OCI-LY7 (cell line): ENCODE results near the gene TP73. TPM values are rescaled to one million over a fixed set of nuclear protein-coding genes. Genes with fewer than 3 reads are reported as not detected.

Source experiments
- BruUV-seq: library from RNA; stranded (reverse); fragments of 400-500 nt; replicated peaks from 2 replicates; lab custom pipeline; 2021; lab: Mats Ljungman, UMichigan
- CTCF ChIA-PET: fragments of 300-600 bp; sonication (Branson Sonifier 250); formaldehyde crosslinking; loops from one replicate; lab custom pipeline; 2022; ENCODE audit warnings: antibody characterized with exemption; ENCODE audit not compliant: unreplicated experiment; lab: Charles Lee
- POLR2A ChIA-PET: fragments of 300-600 bp; sonication (Branson Sonifier 250); formaldehyde crosslinking; loops from one replicate; lab custom pipeline; 2022; ENCODE audit warnings: antibody characterized with exemption; lab: Charles Lee
- DNase-seq: peaks from one replicate; pipeline ENCODE4 v3.0.0-alpha.2; 2015; ENCODE audit warnings: low spot score
- H2AFZ ChIP-seq: fragments of 200-600 bp; sonication (generic), shearing (Covaris generic); 2 replicates; pipeline ENCODE4 v1.6.1; 2014; ENCODE audit warnings: mild to moderate bottlenecking, antibody characterized with exemption, low read length, moderate library complexity
- H3K27ac ChIP-seq: fragments of 200-600 bp; sonication (generic); 2 replicates; pipeline ENCODE4 v1.5.1; 2014; ENCODE audit warnings: mixed run types, low read depth, mild to moderate bottlenecking, moderate library complexity, low read length, inconsistent platforms; ENCODE audit not compliant: poor library complexity, severe bottlenecking
- H3K36me3 ChIP-seq: fragments of 200-600 bp; sonication (generic); 2 replicates; pipeline ENCODE4 v1.6.1; 2014; ENCODE audit warnings: mild to moderate bottlenecking, antibody characterized with exemption, low read length, moderate library complexity, mixed read lengths; ENCODE audit not compliant: insufficient read depth
- H3K4me1 ChIP-seq: fragments of 200-600 bp; sonication (generic); 2 replicates; pipeline ENCODE4 v1.5.1; 2014; ENCODE audit warnings: mild to moderate bottlenecking, low read length; ENCODE audit not compliant: insufficient read depth, poor library complexity, severe bottlenecking
- H3K4me2 ChIP-seq: fragments of 200-600 bp; sonication (generic); 2 replicates; pipeline ENCODE4 v1.6.1; 2014; ENCODE audit warnings: mild to moderate bottlenecking, low read length
- H3K4me3 ChIP-seq: fragments of 200-600 bp; sonication (generic); 2 replicates; pipeline ENCODE4 v1.5.1; 2014; ENCODE audit warnings: mild to moderate bottlenecking, low read depth, low read length; ENCODE audit not compliant: poor library complexity, severe bottlenecking
- H3K79me2 ChIP-seq: fragments of 200-600 bp; sonication (generic); 2 replicates; pipeline ENCODE4 v1.6.1; 2016; ENCODE audit warnings: low read depth, mild to moderate bottlenecking, low read length, moderate library complexity, mixed read lengths; ENCODE audit not compliant: insufficient read depth
- H3K9me2 ChIP-seq: fragments of 200-600 bp; sonication (generic); 2 replicates; pipeline ENCODE4 v1.6.1; 2016; ENCODE audit warnings: mild to moderate bottlenecking, low read length, mixed read lengths; ENCODE audit not compliant: insufficient read depth
- H3K9me3 ChIP-seq: fragments of 200-600 bp; sonication (generic); 2 replicates; pipeline ENCODE4 v1.6.1; 2014; ENCODE audit warnings: mild to moderate bottlenecking, mixed run types, low read length, mixed read lengths
- H4K20me1 ChIP-seq: fragments of 200-600 bp; sonication (generic); 2 replicates; pipeline ENCODE4 v1.6.1; 2014; ENCODE audit warnings: mild to moderate bottlenecking, antibody characterized with exemption, low read length, moderate library complexity, mixed read lengths; ENCODE audit not compliant: insufficient read depth
- EZH2phosphoT487 ChIP-seq: fragments of 200-600 bp; sonication (generic); IDR thresholded peaks from 2 replicates; pipeline ENCODE4 v1.6.1; 2018; ENCODE audit warnings: low read depth, borderline replicate concordance, mild to moderate bottlenecking, mixed run types, antibody characterized with exemption, low read length, moderate library complexity, mixed read lengths
- intact Hi-C: fragments of 100-400 bp; cut with micrococcal nuclease; formaldehyde crosslinking; loops from one replicate; pipeline ENCODE4 v1.10.0; 2022; ENCODE audit not compliant: unreplicated experiment
- total RNA-seq, 2 experiments: library from RNA; depleted of rRNA in 1 of 2; stranded (reverse); fragments of >200 nt in 1 of 2; shearing (Covaris generic) in 1 of 2; gene quantifications; 2 replicates each; pipeline ENCODE4 v1.2.3, GENCODE V29; 2014 to 2022
- TF ChIP-seq, protein P1 (sequence below): fragments of 200-600 bp; sonication (generic); conservative IDR thresholded peaks from 2 replicates; pipeline ENCODE4 v1.5.1; 2014; ENCODE audit warnings: mild to moderate bottlenecking, antibody characterized with exemption, low read length, moderate library complexity, mixed read lengths

The TP73 gene
- total RNA-seq, 2 experiments from 2014 or later = 0.48 TPM; not detected in 1

DNA sequence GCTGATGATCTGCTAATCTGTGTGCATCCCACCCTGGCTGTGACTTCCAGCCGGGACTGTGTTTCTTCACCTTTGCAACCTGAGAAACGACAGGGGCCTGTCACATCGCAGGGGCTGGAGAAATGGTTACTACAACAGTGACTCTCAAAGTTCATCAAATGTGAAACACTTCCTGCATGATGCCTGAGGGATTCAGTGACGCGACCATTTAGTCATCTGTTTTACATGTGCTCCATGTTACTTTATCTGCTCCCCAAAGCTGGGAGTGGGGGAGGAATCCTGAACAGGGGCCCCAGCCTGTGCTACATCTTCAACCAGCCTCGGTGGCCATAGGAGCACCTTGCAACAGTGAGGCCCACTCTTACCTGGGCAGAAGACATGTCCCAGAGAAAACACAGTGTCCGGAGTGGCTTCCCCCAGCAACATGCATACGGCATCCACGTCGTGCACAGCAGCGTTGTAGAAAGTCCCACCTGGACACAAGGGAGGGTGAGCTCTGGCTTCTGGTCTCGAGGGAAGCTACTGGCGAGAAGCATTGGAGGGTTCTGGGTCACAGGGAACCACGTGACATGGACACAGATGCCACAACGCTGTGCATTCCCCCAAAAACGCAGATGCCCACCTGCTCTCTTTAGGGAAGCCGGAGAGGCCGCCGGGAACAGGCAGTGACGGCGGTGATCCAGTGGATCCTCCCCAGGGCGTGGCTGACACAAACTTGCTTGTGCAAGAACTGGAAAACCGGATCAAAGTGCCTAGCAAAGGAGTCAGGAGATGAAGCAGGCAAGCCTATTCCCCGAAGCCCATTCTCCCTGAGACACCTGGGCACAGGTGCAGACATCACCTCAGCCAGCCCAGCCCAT, 90.4 kb downstream of the TP73 start:
- no peak overlapping the region for H3K4me2 ChIP-seq
- H4K20me1 ChIP-seq = no peaks in the 10 kb centered on the region
- no peak for TF ChIP-seq EZH2phosphoT487
- TF ChIP-seq, protein P1, sequence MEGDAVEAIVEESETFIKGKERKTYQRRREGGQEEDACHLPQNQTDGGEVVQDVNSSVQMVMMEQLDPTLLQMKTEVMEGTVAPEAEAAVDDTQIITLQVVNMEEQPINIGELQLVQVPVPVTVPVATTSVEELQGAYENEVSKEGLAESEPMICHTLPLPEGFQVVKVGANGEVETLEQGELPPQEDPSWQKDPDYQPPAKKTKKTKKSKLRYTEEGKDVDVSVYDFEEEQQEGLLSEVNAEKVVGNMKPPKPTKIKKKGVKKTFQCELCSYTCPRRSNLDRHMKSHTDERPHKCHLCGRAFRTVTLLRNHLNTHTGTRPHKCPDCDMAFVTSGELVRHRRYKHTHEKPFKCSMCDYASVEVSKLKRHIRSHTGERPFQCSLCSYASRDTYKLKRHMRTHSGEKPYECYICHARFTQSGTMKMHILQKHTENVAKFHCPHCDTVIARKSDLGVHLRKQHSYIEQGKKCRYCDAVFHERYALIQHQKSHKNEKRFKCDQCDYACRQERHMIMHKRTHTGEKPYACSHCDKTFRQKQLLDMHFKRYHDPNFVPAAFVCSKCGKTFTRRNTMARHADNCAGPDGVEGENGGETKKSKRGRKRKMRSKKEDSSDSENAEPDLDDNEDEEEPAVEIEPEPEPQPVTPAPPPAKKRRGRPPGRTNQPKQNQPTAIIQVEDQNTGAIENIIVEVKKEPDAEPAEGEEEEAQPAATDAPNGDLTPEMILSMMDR = no peak
- H2AFZ ChIP-seq = no peak overlapping the region
- H3K79me2 ChIP-seq = no peaks in the 10 kb centered on the region
- intact Hi-C loops = no loop called here
- no peaks in the 10 kb centered on the region for H3K4me1 ChIP-seq
- no peaks in the 10 kb centered on the region for H3K9me2 ChIP-seq
- H3K27ac ChIP-seq = no peak overlapping the region
- CTCF ChIA-PET = no interaction called here
- POLR2A ChIA-PET = no interaction called here
- no TSS peak for BruUV-seq
- no peaks in the 10 kb centered on the region for H3K36me3 ChIP-seq
- DNase-seq = no peak
- H3K9me3 ChIP-seq = no peaks in the 10 kb centered on the region
- H3K4me3 ChIP-seq = no peak overlapping the region

DNA sequence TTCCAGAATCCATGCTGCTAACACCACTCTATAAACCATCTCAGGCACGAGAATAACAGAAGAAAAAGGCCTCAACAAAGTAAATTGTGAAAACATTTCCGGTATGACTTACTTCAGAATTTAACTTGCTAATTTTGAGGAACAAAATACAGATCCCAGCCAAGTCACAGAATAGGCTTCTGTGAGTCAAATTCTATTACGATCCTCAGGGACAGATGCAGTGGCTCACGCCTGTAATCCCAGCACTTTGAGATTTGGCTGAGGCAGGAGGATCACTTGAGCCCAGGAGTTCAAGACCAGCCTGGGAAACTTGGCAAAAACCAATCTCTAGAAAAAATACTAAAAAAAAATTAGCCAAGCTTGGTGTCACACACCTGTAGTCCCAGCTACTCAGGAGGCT, 91.1 kb downstream of the TP73 start:
- Histone ChIP-seq H2AFZ (no peak overlapping the region), H4K20me1 (no peaks in the 10 kb centered on the region), H3K4me1 (no peaks in the 10 kb centered on the region), H3K36me3 (no peaks in the 10 kb centered on the region), H3K27ac (no peak overlapping the region), H3K9me3 (no peaks in the 10 kb centered on the region), H3K4me3 (no peak overlapping the region), H3K79me2 (no peaks in the 10 kb centered on the region), H3K9me2 (no peaks in the 10 kb centered on the region), H3K4me2 (no peak overlapping the region)
- no TSS peak for BruUV-seq
- ChIA-PET POLR2A (no interaction called here), CTCF (no interaction called here)
- TF ChIP-seq, protein P1 = no peak
- no peak for TF ChIP-seq EZH2phosphoT487
- intact Hi-C loops = no loop called here
- DNase-seq = no peak

DNA sequence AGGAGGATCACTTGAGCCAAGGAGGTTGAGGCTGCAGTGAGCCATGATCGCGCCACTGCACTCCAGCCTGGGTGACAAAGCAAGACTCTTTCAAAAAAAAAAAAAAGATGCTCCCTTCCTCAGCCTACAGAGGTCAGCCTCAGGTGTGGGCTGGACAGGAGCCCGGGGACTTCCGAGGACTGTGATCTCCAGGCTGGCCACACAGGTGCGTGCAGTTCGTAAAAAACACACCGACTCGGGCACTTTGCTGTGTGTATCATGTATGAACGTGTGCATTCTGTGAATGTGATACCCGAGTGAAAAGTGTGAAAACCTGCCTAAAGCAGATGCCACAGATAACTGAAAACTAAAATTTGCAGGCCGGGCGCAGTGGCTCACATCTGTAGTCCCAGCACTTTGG, 91.5 kb downstream of the TP73 start:
- intact Hi-C loops = no loop called here
- ChIA-PET CTCF (no interaction called here), POLR2A (no interaction called here)
- BruUV-seq = no TSS peak
- DNase-seq = no peak
- H3K9me3 ChIP-seq = no peaks in the 10 kb centered on the region
- TF ChIP-seq, protein P1 = no peak
- TF ChIP-seq EZH2phosphoT487 = no peak
- H3K9me2 ChIP-seq = no peaks in the 10 kb centered on the region
- no peaks in the 10 kb centered on the region for H3K36me3 ChIP-seq
- H3K79me2 ChIP-seq = no peaks in the 10 kb centered on the region
- H4K20me1 ChIP-seq = no peaks in the 10 kb centered on the region
- no peak overlapping the region for H3K27ac ChIP-seq
- H2AFZ ChIP-seq = no peak overlapping the region
- no peaks in the 10 kb centered on the region for H3K4me1 ChIP-seq
- no peak overlapping the region for H3K4me2 ChIP-seq
- no peak overlapping the region for H3K4me3 ChIP-seq
